WTC11 (cell line): ENCODE data around the gene UBXN6. TPM values are rescaled to one million over a fixed set of nuclear protein-coding genes. Genes with fewer than 3 reads are reported as not detected.
A peak's percentile ranks its signal among the peaks of the same experiment; 100 is the strongest.

Experiments
- ATAC-seq: fragments of 200-7000 bp; cut with Tn5 transposase; 2 replicates; pipeline ENCODE4 v1.10.0; 2021; ENCODE audit warnings: mild to moderate bottlenecking, moderate library complexity
- CTCF ChIA-PET: fragments of 300-600 bp; sonication (Branson Sonifier 250); formaldehyde crosslinking; loops from one replicate; lab custom pipeline; 2021; ENCODE audit warnings: antibody characterized with exemption; lab: Charles Lee
- POLR2A ChIA-PET: fragments of 350-600 bp; sonication (Branson Sonifier 250); formaldehyde crosslinking; loops from one replicate; lab custom pipeline; 2021; ENCODE audit warnings: antibody characterized with exemption; lab: Charles Lee
- DNase-seq: peaks from one replicate; pipeline ENCODE4 v3.0.0; 2021; ENCODE audit warnings: low spot score
- H3K27ac Mint-ChIP-seq: 2 replicates; pipeline ENCODE4 v1.8.0; 2021; ENCODE audit warnings: mixed read lengths
- H3K27me3 Mint-ChIP-seq: 2 replicates; pipeline ENCODE4 v1.8.0; 2021; ENCODE audit warnings: low read depth, mild to moderate bottlenecking, moderate library complexity, mixed read lengths
- H3K36me3 Mint-ChIP-seq: 2 replicates; pipeline ENCODE4 v1.8.0; 2021; ENCODE audit warnings: mixed read lengths
- H3K4me1 Mint-ChIP-seq: 2 replicates; pipeline ENCODE4 v1.8.0; 2022; ENCODE audit warnings: mixed read lengths
- H3K4me3 Mint-ChIP-seq: 2 replicates; pipeline ENCODE4 v1.8.0; 2021; ENCODE audit warnings: mild to moderate bottlenecking, moderate library complexity, mixed read lengths
- H3K9me3 Mint-ChIP-seq: 2 replicates; pipeline ENCODE4 v1.8.0; 2021; ENCODE audit warnings: mixed read lengths
- ATF3 ChIP-seq: sonication (generic); formaldehyde crosslinking; conservative IDR thresholded peaks from 2 replicates; pipeline ENCODE4 v1.8.1; 2022; ENCODE audit warnings: mild to moderate bottlenecking, missing genetic modification reagents
- CREB1 ChIP-seq: sonication (generic); formaldehyde crosslinking; IDR thresholded peaks from 2 replicates; pipeline ENCODE4 v1.8.0; 2023; ENCODE audit warnings: mild to moderate bottlenecking, missing genetic modification reagents
- ETV6 ChIP-seq: sonication (generic); formaldehyde crosslinking; IDR thresholded peaks from 2 replicates; pipeline ENCODE4 v1.8.1; 2022; ENCODE audit warnings: mild to moderate bottlenecking, missing genetic modification reagents
- FOXK1 ChIP-seq: sonication (generic); formaldehyde crosslinking; IDR thresholded peaks from 2 replicates; pipeline ENCODE4 v1.8.0; 2022; ENCODE audit warnings: mild to moderate bottlenecking, moderate library complexity, missing genetic modification reagents
- FOXP4 ChIP-seq: sonication (generic); formaldehyde crosslinking; IDR thresholded peaks from 2 replicates; pipeline ENCODE4 v1.8.0; 2022; ENCODE audit warnings: mild to moderate bottlenecking, missing genetic modification reagents
- IRF2 ChIP-seq: sonication (generic); formaldehyde crosslinking; IDR thresholded peaks from 2 replicates; pipeline ENCODE4 v1.8.0; 2022; ENCODE audit warnings: low read depth, missing genetic modification reagents, borderline replicate concordance
- MXD4 ChIP-seq: fragments of 250-450 bp; sonication (Bioruptor Pico); IDR thresholded peaks from 2 replicates; pipeline ENCODE4 v1.8.0; 2021; ENCODE audit warnings: mild to moderate bottlenecking, moderate library complexity, borderline replicate concordance
- NR3C1 ChIP-seq: sonication (generic); formaldehyde crosslinking; conservative IDR thresholded peaks from 2 replicates; pipeline ENCODE4 v1.8.1; 2023; ENCODE audit warnings: low read depth, mild to moderate bottlenecking, missing genetic modification reagents
- RORB ChIP-seq: fragments of 250-450 bp; sonication (Bioruptor Pico); IDR thresholded peaks from 2 replicates; pipeline ENCODE4 v1.9.0; 2021; ENCODE audit warnings: mild to moderate bottlenecking
- SP1 ChIP-seq: sonication (generic); formaldehyde crosslinking; conservative IDR thresholded peaks from 2 replicates; pipeline ENCODE4 v1.8.1; 2022; ENCODE audit warnings: missing genetic modification reagents
- ZBTB21 ChIP-seq: sonication (generic); formaldehyde crosslinking; IDR thresholded peaks from 2 replicates; pipeline ENCODE4 v1.8.1; 2023; ENCODE audit warnings: mild to moderate bottlenecking, missing genetic modification reagents, borderline replicate concordance
- ZNF121 ChIP-seq: sonication (generic); formaldehyde crosslinking; IDR thresholded peaks from 2 replicates; pipeline ENCODE4 v1.8.0; 2023; ENCODE audit warnings: missing genetic modification reagents
- ZNF281 ChIP-seq: sonication (generic); formaldehyde crosslinking; IDR thresholded peaks from 2 replicates; pipeline ENCODE4 v1.8.0; 2023; ENCODE audit warnings: mild to moderate bottlenecking, missing genetic modification reagents
- ZNF425 ChIP-seq: fragments of 250-450 bp; sonication (Bioruptor Pico); conservative IDR thresholded peaks from 2 replicates; pipeline ENCODE4 v1.9.0; 2021; ENCODE audit warnings: mild to moderate bottlenecking
- total RNA-seq: library from RNA; stranded (reverse); gene quantifications from 3 replicates; pipeline ENCODE4 v1.2.3, GENCODE V29; 2021
- TF ChIP-seq, protein P1 (sequence below): fragments of 200-600 bp; IDR thresholded peaks from 2 replicates; pipeline ENCODE4 v1.8.0; 2022; ENCODE audit warnings: antibody characterized with exemption
- TF ChIP-seq, protein P2 (sequence below): sonication (generic); formaldehyde crosslinking; IDR thresholded peaks from 2 replicates; pipeline ENCODE4 v1.8.1; 2022; ENCODE audit warnings: mild to moderate bottlenecking, missing genetic modification reagents, moderate library complexity, borderline replicate concordance
- TF ChIP-seq, protein P3 (sequence below): sonication (generic); formaldehyde crosslinking; IDR thresholded peaks from 2 replicates; pipeline ENCODE4 v1.8.0; 2023; ENCODE audit warnings: missing genetic modification reagents

UBXN6 gene
- total RNA-seq, 1 experiment from 2014 or later = 34.8 TPM

- POLR2A ChIA-PET = no interaction called here
- DNase-seq (no peak), ATAC-seq (peak; percentile 52; the same call in 1 of the 2 replicates)
- Mint-ChIP-seq H3K4me1 (no peaks in the 10 kb centered on the region), H3K27ac (no peak overlapping the region), H3K9me3 (no peaks in the 10 kb centered on the region), H3K36me3 (peaks cover 28% of the 10 kb centered on the region), H3K27me3 (no peaks in the 10 kb centered on the region), H3K4me3 (no peak overlapping the region)
- TF ChIP-seq SP1 (CRISPR knock-in tag) (no peak), CREB1 (CRISPR knock-in tag) (no peak), RORB (CRISPR knock-in tag) (no peak), ZBTB21 (CRISPR knock-in tag) (no peak), NR3C1 (CRISPR knock-in tag) (no peak), FOXK1 (CRISPR knock-in tag) (no peak)
- CTCF ChIA-PET = interaction anchor here (1.3 to 3.0 kb wide), 3 partner anchors 11 to 42 kb away, joined by 4 to 12 read pairs (median 8); partner anchors contain the start of gene HDGFL2
These were observed 25.2 kb upstream of the UBXN6 start for GRCh38 chr19:4482721-4483364.

DNA sequence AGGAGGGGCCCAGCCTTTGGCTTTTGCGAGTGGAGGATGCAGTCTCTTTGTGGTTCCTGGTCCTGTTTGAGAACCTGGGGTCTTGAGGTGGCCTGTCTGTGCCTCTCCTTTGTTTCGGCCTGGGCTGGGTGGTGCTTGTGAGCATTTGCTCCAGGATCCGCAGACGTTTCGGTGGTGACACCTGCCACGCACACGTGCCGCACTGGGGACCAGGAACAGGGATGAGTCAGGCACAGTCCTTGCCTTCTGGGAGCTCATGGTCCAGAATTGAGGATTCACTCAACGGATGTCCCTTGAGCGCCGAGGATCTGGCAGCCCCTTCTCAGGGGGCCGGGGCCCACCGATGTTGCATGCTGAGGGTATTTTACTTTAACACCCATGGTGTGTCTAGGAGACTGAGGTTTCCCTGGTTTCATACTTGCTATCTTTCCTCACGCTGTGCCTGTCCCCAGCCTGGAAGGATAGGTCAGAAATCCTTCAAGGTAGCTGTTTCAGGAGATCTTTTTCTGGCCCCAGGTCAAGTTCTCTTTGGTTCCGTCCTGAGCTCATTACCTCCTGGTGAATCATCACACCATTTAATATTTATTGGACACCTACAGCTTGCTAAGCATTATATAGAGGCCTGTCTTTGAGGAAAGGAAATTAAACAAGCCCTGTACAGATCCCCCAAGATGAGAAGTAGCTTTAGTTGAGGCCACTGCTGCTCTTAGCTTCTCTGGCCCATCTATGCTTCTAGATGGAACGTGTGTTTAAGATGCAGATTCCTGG is 19.6 kb upstream of the UBXN6 start:
- Mint-ChIP-seq H3K9me3 (no peaks in the 10 kb centered on the region), H3K27ac (no peak overlapping the region), H3K4me3 (no peak overlapping the region), H3K4me1 (peaks cover 10% of the 10 kb centered on the region), H3K36me3 (peaks cover 23% of the 10 kb centered on the region), H3K27me3 (no peaks in the 10 kb centered on the region)
- DNase-seq = no peak
- no peak for ATAC-seq
- TF ChIP-seq, protein P1, sequence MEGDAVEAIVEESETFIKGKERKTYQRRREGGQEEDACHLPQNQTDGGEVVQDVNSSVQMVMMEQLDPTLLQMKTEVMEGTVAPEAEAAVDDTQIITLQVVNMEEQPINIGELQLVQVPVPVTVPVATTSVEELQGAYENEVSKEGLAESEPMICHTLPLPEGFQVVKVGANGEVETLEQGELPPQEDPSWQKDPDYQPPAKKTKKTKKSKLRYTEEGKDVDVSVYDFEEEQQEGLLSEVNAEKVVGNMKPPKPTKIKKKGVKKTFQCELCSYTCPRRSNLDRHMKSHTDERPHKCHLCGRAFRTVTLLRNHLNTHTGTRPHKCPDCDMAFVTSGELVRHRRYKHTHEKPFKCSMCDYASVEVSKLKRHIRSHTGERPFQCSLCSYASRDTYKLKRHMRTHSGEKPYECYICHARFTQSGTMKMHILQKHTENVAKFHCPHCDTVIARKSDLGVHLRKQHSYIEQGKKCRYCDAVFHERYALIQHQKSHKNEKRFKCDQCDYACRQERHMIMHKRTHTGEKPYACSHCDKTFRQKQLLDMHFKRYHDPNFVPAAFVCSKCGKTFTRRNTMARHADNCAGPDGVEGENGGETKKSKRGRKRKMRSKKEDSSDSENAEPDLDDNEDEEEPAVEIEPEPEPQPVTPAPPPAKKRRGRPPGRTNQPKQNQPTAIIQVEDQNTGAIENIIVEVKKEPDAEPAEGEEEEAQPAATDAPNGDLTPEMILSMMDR = no peak
- TF ChIP-seq, protein P2, sequence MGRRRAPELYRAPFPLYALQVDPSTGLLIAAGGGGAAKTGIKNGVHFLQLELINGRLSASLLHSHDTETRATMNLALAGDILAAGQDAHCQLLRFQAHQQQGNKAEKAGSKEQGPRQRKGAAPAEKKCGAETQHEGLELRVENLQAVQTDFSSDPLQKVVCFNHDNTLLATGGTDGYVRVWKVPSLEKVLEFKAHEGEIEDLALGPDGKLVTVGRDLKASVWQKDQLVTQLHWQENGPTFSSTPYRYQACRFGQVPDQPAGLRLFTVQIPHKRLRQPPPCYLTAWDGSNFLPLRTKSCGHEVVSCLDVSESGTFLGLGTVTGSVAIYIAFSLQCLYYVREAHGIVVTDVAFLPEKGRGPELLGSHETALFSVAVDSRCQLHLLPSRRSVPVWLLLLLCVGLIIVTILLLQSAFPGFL (CRISPR knock-in tag) = no peak
- TF ChIP-seq ZNF281 (CRISPR knock-in tag) = no peak
- no peak for TF ChIP-seq SP1 (CRISPR knock-in tag)
- TF ChIP-seq FOXK1 (CRISPR knock-in tag) = no peak
- no peak for TF ChIP-seq CREB1 (CRISPR knock-in tag)
- TF ChIP-seq ETV6 (CRISPR knock-in tag) = no peak
- no peak for TF ChIP-seq ATF3 (CRISPR knock-in tag)
- no peak for TF ChIP-seq MXD4 (CRISPR knock-in tag)
- TF ChIP-seq, protein P3, sequence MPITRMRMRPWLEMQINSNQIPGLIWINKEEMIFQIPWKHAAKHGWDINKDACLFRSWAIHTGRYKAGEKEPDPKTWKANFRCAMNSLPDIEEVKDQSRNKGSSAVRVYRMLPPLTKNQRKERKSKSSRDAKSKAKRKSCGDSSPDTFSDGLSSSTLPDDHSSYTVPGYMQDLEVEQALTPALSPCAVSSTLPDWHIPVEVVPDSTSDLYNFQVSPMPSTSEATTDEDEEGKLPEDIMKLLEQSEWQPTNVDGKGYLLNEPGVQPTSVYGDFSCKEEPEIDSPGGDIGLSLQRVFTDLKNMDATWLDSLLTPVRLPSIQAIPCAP (CRISPR knock-in tag) = no peak
- no peak for TF ChIP-seq ZNF425 (CRISPR knock-in tag)
- TF ChIP-seq FOXP4 = no peak
- TF ChIP-seq IRF2 (CRISPR knock-in tag) = no peak
- no peak for TF ChIP-seq ZNF121
- POLR2A ChIA-PET = no interaction called here
- CTCF ChIA-PET = no interaction called here
